ENCODE data around the gene HRH4. TPM values are rescaled to one million over a fixed set of nuclear protein-coding genes. Genes with fewer than 3 reads are reported as not detected.

Gene HRH4
- total RNA-seq, result 0.15 TPM

GRCh38 chr18:24460388-24460787, at the start of gene HRH4:
TSS of gene HRH4 (plus strand) at chr18:24460637. CDS start at chr18:24460729, 92 bp downstream.
- ATAC-seq (no peak), DNase-seq (ENCODE audit: low spot score) (no peak)

GRCh38 chr18:24413148-24413547, 47.3 kb upstream of the HRH4 start:
- ATAC-seq, result peak; percentile 21
- no peak for DNase-seq (ENCODE audit: low spot score)

- ATAC-seq, result no peak
These were observed 46.0 kb upstream of the HRH4 start for GRCh38 chr18:24414349-24415003.

GRCh38 chr18:24417480-24417879, 43.0 kb upstream of the HRH4 start:
- ATAC-seq, result no peak
- no peak for DNase-seq (ENCODE audit: low spot score)

More at GRCh38 chr18:24414349-24415003, 46.0 kb upstream of the HRH4 start:
- no peak for DNase-seq (ENCODE audit: low spot score)

GRCh38 chr18:24420551-24420950, 39.9 kb upstream of the HRH4 start:
- no peak for DNase-seq (ENCODE audit: low spot score)
- no peak for ATAC-seq

- ATAC-seq (no peak), DNase-seq (ENCODE audit: low spot score) (no peak)
These were observed 38.6 kb upstream of the HRH4 start for GRCh38 chr18:24421831-24422230.

- DNase-seq (ENCODE audit: low spot score) (no peak), ATAC-seq (no peak)
These were observed 34.4 kb upstream of the HRH4 start for GRCh38 chr18:24426073-24426397.

GRCh38 chr18:24426398-24427294, 33.8 kb upstream of the HRH4 start, which contains the start of gene IMPACT:
TSS of gene IMPACT (plus strand) at chr18:24426670. CDS start at chr18:24426757, 87 bp downstream.
- ATAC-seq, result peak; percentile 99
- peak; percentile 88 for DNase-seq (ENCODE audit: low spot score)

GRCh38 chr18:24427484-24427883, 33.0 kb upstream of the HRH4 start:
- DNase-seq (ENCODE audit: low spot score), result no peak
- no peak for ATAC-seq

GRCh38 chr18:24428709-24429108, 31.7 kb upstream of the HRH4 start:
- DNase-seq (ENCODE audit: low spot score), result no peak
- no peak for ATAC-seq

- ATAC-seq (no peak), DNase-seq (ENCODE audit: low spot score) (no peak)
These were observed 31.2 kb upstream of the HRH4 start for GRCh38 chr18:24429188-24429587.

GRCh38 chr18:24432618-24433017, 27.8 kb upstream of the HRH4 start:
- DNase-seq (ENCODE audit: low spot score), result no peak
- no peak for ATAC-seq

- DNase-seq (ENCODE audit: low spot score) (no peak), ATAC-seq (no peak)
These were observed 23.5 kb upstream of the HRH4 start for GRCh38 chr18:24436939-24437338.

- DNase-seq (ENCODE audit: low spot score) (no peak), ATAC-seq (no peak)
These were observed 16.6 kb upstream of the HRH4 start for GRCh38 chr18:24443870-24444269.

- no peak for DNase-seq (ENCODE audit: low spot score)
- ATAC-seq, result no peak
These were observed 14.0 kb upstream of the HRH4 start for GRCh38 chr18:24446453-24446852.

- no peak for DNase-seq (ENCODE audit: low spot score)
These were observed 13.4 kb upstream of the HRH4 start for GRCh38 chr18:24446953-24447538.

GRCh38 chr18:24447961-24448360, 12.5 kb upstream of the HRH4 start:
- ATAC-seq (no peak), DNase-seq (ENCODE audit: low spot score) (no peak)

More at GRCh38 chr18:24446953-24447538, 13.4 kb upstream of the HRH4 start:
- peak; percentile 48 for ATAC-seq

- ATAC-seq (no peak), DNase-seq (ENCODE audit: low spot score) (no peak)
These were observed 3.9 kb upstream of the HRH4 start for GRCh38 chr18:24456549-24456948.

GRCh38 chr18:24459772-24460171, 665 bp upstream of the HRH4 start:
- DNase-seq (ENCODE audit: low spot score) (no peak), ATAC-seq (no peak)

GRCh38 chr18:24461996-24462395, 1.6 kb downstream of the HRH4 start:
- no peak for ATAC-seq
- DNase-seq (ENCODE audit: low spot score), result no peak

- DNase-seq (ENCODE audit: low spot score) (no peak), ATAC-seq (no peak)
These were observed 2.7 kb downstream of the HRH4 start for GRCh38 chr18:24462838-24463775.
